Small intestine (tissue), 7 donors: ENCODE measurements around the gene PRR19. TPM values are rescaled to one million over a fixed set of nuclear protein-coding genes. Genes with fewer than 3 reads are reported as not detected.
A peak's percentile ranks its signal among the peaks of the same experiment; 100 is the strongest.

ENCODE experiments used
- DNase-seq, 2 donors: peaks; one replicate each; pipeline versions ENCODE4 v3.0.0 to v3.0.0-alpha.2; 2013
- FAIRE-seq: peaks from 2 replicates; lab custom pipeline; 2012; peaks lifted over from hg19 to GRCh38; lab: Jason Lieb, UNC
- H3K27ac ChIP-seq, 3 donors: one replicate each; pipeline ENCODE4 v1.5.1; 2013; ENCODE audit warnings: low read length in 2 of 3, mild to moderate bottlenecking in 2 of 3, control low read depth in 1 of 3, inconsistent platforms in 1 of 3, low read depth in 1 of 3, moderate library complexity in 1 of 3
- H3K27me3 ChIP-seq, 3 donors: one replicate each; pipeline ENCODE4 v1.6.1; 2013; ENCODE audit warnings: low read length in 3 of 3, inconsistent platforms in 1 of 3; ENCODE audit not compliant: control insufficient read depth in 3 of 3, insufficient read depth in 3 of 3
- H3K36me3 ChIP-seq, 3 donors: one replicate each; pipeline ENCODE4 v1.6.1; 2013; ENCODE audit warnings: low read length in 3 of 3, inconsistent platforms in 1 of 3, low read depth in 1 of 3, mild to moderate bottlenecking in 1 of 3, moderate library complexity in 1 of 3; ENCODE audit not compliant: control insufficient read depth in 3 of 3, insufficient read depth in 2 of 3
- H3K4me1 ChIP-seq, 3 donors: one replicate each; pipeline ENCODE4 v1.6.1; 2013; ENCODE audit warnings: low read length in 2 of 3, inconsistent platforms in 1 of 3, low read depth in 1 of 3, mild to moderate bottlenecking in 1 of 3, moderate library complexity in 1 of 3; ENCODE audit not compliant: control insufficient read depth in 3 of 3, insufficient read depth in 2 of 3
- H3K4me3 ChIP-seq, 3 donors: one replicate each; pipeline ENCODE4 v1.5.1; 2013; ENCODE audit warnings: low read length in 3 of 3, control low read depth in 1 of 3, inconsistent platforms in 1 of 3, low read depth in 1 of 3, mild to moderate bottlenecking in 1 of 3, moderate library complexity in 1 of 3
- H3K9me3 ChIP-seq, 2 donors: one replicate each; pipeline ENCODE4 v1.6.1; 2013; ENCODE audit warnings: low read depth in 1 of 2, low read length in 1 of 2; ENCODE audit not compliant: control insufficient read depth in 2 of 2, insufficient read depth in 1 of 2
- WGBS, 3 donors: extraction: QIAGEN DNeasy Blood & Tissue Kit; methylation state at CpG; one replicate each; pipeline ENCODE4 v1.1.7; 2013; 5-methylcytosine and 5-hydroxymethylcytosine counted together
- polyA plus RNA-seq, 4 donors: library from polyadenylated mRNA; stranded (reverse) in 3 of 4; unstranded in 1 of 4; fragments of 200-250 nt in 3 of 4; fragments of 120-200 nt in 1 of 4; gene quantifications; one replicate each; pipeline versions ENCODE4 v1.2.1 to v1.2.3, GENCODE V29; 2013
- donor health status: healthy with polysubstance abuse.
- donor health status: control.
- donor health status: control.
- donor health status: Bipolar disorder and iron deficiency.
- donor health status: healthy.

PRR19 gene
- polyA plus RNA-seq, 4 donors: 0.81 to 1.1 (median 0.99) TPM

GRCh38 chr19:42279155-42279901 lies 22.6 kb upstream of the PRR19 start:
- WGBS, 3 donors: 10 to 16% (median 13%) methylated on average over 5 to 6 of the region's 6 CpGs
- H3K4me3 ChIP-seq: peak overlapping the region; percentile 72 to 87 (median 76)
- H3K9me3 ChIP-seq: no peaks in the 10 kb centered on the region
- no peak for DNase-seq
- H3K36me3 ChIP-seq: peaks cover 0 to 35% (median 0%) of the 10 kb centered on the region in 3 donors
- H3K4me1 ChIP-seq: peaks cover 6 to 55% (median 10%) of the 10 kb centered on the region in 3 donors
- peak overlapping the region; percentile 53 to 79 (median 77) for H3K27ac ChIP-seq
- H3K27me3 ChIP-seq: no peaks in the 10 kb centered on the region
- FAIRE-seq: no peak

- DNase-seq (peak; percentile 79 to 91), FAIRE-seq (no peak)
- H3K27me3 ChIP-seq: no peaks in the 10 kb centered on the region
- WGBS, 3 donors: 0 to 1% (median 1%) methylated on average over 48 to 89 of the region's 89 CpGs
- peak overlapping the region; percentile 53 to 79 (median 77) for H3K27ac ChIP-seq
- H3K4me1 ChIP-seq: peaks cover 10 to 61% (median 11%) of the 10 kb centered on the region in 3 donors
- H3K36me3 ChIP-seq: peaks cover 0 to 27% (median 0%) of the 10 kb centered on the region in 3 donors
- peak overlapping the region; percentile 72 to 87 (median 76) for H3K4me3 ChIP-seq
- no peaks in the 10 kb centered on the region for H3K9me3 ChIP-seq
These were observed 21.8 kb upstream of the PRR19 start for GRCh38 chr19:42279902-42280814.

- Histone ChIP-seq H3K27ac (peak overlapping the region; percentile 53 to 79 (median 77)), H3K36me3 (peaks cover 0 to 21% (median 0%) of the 10 kb centered on the region in 3 donors), H3K9me3 (no peaks in the 10 kb centered on the region), H3K4me1 (peaks cover 10 to 65% (median 14%) of the 10 kb centered on the region in 3 donors), H3K4me3 (peak overlapping the region; percentile 72 to 87 (median 76)), H3K27me3 (no peaks in the 10 kb centered on the region)
- WGBS, 3 donors: 0 to 3% (median 1%) methylated on average over 6 to 20 of the region's 20 CpGs
- DNase-seq (no peak), FAIRE-seq (no peak)
These were observed 21.2 kb upstream of the PRR19 start for GRCh38 chr19:42280815-42281145.

- Histone ChIP-seq H3K4me3 (peak overlapping the region in 2 of 3 donors; percentile 72 to 87), H3K27me3 (no peaks in the 10 kb centered on the region), H3K4me1 (peaks cover 10 to 67% (median 14%) of the 10 kb centered on the region in 3 donors), H3K36me3 (peaks cover 0 to 16% (median 0%) of the 10 kb centered on the region in 3 donors), H3K27ac (peak overlapping the region; percentile 44 to 86 (median 77)), H3K9me3 (no peaks in the 10 kb centered on the region)
- FAIRE-seq (no peak), DNase-seq (peak in 1 of 2 donors; percentile 62)
- WGBS, 3 donors: 12 to 21% (median 12%) methylated on average over 19 to 25 of the region's 25 CpGs
These were observed 20.6 kb upstream of the PRR19 start for GRCh38 chr19:42281146-42281826.

GRCh38 chr19:42281827-42282762 lies 19.8 kb upstream of the PRR19 start:
- DNase-seq: no peak
- peak overlapping the region in 1 of 3 donors; percentile 87 for H3K4me3 ChIP-seq

GRCh38 chr19:42282819-42283187 lies 19.1 kb upstream of the PRR19 start:
- H3K27me3 ChIP-seq: no peaks in the 10 kb centered on the region
- peaks cover 3 to 15% (median 4%) of the 10 kb centered on the region in 3 donors for H3K36me3 ChIP-seq
- 42 to 44% (median 44%) methylated on average over 4 of the region's 4 CpGs for WGBS, 3 donors
- DNase-seq: no peak
- H3K9me3 ChIP-seq: no peaks in the 10 kb centered on the region
- H3K4me1 ChIP-seq: peaks cover 10 to 63% (median 14%) of the 10 kb centered on the region in 3 donors
- peak overlapping the region; percentile 76 to 84 (median 77) for H3K27ac ChIP-seq
- H3K4me3 ChIP-seq: no peak overlapping the region
- no peak for FAIRE-seq

More at GRCh38 chr19:42281827-42282762, 19.8 kb upstream of the PRR19 start:
- no peak for FAIRE-seq
- Histone ChIP-seq H3K27me3 (no peaks in the 10 kb centered on the region), H3K36me3 (peaks cover 0 to 14% (median 0%) of the 10 kb centered on the region in 3 donors), H3K9me3 (no peaks in the 10 kb centered on the region), H3K27ac (peak overlapping the region in 2 of 3 donors; percentile 77 to 86), H3K4me1 (peaks cover 10 to 69% (median 14%) of the 10 kb centered on the region in 3 donors)
- WGBS, 3 donors: 33 to 36% (median 34%) methylated on average over 7 of the region's 7 CpGs
